NCI-H2171 (cell line): Measurements from ENCODE around the gene IL9R.
"Not testable (repeated sequence)": the region's sequence is repeated elsewhere in the genome, so short reads cannot be mapped to it uniquely, and the experiment has no call there.

Source experiments
- DNase-seq: peaks from one replicate; lab custom pipeline; 2025; lab: John Stamatoyannopoulos, UW

The IL9R gene

DNA sequence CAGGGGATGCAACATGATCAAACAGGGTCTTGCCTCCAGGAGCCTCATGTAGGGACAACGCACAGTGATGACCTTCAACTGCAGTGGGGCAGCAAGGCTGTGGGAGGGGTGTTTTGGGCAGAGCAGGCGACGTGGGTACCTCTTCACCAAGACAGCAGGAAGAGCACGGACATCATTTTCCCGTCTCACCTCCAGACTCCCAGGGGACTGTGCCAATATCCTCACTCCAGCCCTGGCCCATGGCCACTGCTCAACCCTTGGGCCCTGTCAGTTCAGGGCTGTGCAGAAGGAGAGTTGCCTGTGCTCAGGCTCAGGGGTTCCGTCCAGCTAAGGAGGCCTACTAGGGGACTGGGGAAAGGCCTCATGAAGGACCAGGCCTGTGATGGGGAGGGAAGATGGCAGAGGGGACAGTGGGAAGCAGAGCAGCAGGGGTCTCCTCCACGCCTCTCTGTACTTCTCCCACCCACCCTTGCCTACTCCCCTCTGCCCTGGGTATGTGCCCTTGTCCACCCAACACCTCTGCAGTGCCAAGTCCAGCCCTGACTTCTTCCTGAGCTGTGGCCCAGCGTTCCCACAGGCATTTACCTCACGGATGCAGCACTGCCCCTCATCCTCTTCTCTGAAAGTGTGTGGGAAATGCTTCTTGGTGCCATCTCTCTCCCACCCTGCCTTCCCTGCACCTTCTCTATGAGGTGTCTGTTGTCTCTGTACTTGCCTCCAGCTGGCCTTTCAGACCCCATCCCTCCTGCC is 1.4 kb downstream of the IL9R start:
- no peak for DNase-seq

DNA sequence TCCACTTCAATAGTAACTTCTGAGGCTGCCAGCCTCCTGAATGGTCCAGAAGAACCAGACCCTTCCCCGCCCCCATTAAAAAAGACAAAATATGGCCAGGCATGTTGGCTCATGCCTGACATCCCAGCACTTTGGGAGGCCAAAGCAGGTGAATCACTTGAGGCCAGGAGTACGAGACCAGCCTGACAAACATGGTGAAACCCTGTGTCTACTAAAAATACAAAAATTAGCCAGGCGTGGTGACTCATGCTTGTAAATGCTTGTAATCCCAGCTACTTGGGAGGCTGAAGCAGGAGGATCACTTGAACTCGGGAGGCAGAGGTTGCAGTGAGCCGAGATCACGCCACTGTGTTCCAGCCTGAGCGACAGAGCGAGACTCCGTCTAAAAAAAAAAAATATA is 2.3 kb downstream of the IL9R start:
- not testable (repeated sequence) for DNase-seq

GRCh38 chrX:156000361-156000926 is 2.9 kb downstream of the IL9R start:
- DNase-seq, result no peak

DNA sequence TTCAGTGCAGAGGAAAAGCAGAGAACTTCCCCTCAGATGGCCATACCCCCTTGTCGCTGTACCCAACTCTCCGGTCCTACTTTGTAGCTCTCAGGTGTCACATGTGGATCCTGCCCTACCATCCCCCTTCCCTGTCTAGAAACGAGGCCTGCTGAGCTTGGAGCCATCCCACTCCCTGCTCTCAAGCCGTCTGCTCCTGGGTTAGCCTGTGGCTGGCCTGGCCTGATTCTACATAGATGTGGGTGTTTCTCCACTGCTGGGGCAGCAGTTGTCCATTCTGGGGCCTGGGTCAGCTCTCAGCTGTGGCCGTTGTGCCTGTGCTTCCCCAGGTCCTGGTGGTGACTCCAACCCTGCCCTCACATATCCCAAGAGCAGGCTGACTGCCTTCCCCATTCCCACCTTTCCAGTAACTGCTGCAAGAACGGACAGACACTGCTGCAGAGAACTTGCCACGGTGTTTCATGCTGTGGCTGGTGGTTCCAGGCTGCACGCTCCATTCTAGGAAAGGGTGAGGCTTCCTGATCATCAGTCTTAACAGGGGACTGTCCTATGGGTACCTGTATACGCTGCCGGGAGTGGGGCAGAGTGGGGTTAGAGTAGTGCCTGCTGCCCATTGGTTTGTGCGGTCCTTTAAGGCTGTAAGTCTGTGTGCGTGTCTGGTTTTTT is 3.6 kb downstream of the IL9R start:
- no peak for DNase-seq

- no peak for DNase-seq
These were observed 4.1 kb downstream of the IL9R start for GRCh38 chrX:156001667-156002021.

DNA sequence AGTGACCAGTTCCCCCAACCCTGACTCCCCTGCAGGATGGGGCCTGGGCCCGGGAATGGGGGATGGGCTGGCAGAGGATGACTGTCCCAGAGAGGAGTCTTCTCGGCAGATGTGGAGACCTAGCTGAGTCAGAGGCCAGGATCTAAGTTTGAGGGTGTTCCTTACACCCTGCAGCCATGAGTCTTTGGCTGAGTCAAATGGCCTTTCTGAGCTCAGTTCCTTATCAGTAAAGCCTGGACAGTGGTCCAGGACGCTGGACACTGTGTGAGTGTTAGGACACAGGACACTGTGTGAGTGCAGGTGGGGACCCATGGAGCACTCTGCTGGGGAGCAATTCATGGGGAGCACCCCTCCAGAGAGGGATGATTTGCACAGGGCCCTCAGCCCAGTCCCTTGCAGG is 5.0 kb downstream of the IL9R start:
- no peak for DNase-seq

DNA sequence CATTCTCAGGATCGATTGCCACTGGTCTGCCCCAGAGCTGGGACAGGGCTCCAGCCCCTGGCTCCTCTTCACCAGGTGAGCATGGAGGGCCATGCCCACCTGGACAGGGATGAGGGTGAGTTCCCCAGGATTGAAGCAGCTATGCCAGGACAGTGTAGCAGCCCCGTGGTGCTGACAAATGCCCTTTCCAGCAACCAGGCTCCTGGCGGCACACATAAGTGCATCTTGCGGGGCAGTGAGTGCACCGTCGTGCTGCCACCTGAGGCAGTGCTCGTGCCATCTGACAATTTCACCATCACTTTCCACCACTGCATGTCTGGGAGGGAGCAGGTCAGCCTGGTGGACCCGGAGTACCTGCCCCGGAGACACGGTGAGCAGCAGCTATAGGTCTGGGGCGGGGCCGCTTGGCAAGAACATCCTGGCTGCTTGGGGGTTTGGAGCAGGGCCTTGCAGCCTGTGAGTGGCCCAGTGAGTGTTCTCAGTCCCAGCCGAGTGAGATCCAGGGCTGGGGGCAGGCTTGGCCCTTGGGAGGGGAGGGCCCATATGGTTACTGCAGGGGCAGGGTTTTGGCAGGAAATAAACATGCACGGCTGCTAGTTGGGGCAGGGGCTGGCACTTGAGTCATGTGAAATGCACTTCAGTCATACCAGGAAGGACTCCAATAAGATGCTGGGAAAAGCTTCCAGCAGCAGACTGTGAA is 6.1 kb downstream of the IL9R start:
- DNase-seq, result no peak

- no peak for DNase-seq
These were observed 6.8 kb downstream of the IL9R start for GRCh38 chrX:156004256-156004655.

- DNase-seq, result no peak
These were observed 7.2 kb downstream of the IL9R start for GRCh38 chrX:156004740-156005139.

DNA sequence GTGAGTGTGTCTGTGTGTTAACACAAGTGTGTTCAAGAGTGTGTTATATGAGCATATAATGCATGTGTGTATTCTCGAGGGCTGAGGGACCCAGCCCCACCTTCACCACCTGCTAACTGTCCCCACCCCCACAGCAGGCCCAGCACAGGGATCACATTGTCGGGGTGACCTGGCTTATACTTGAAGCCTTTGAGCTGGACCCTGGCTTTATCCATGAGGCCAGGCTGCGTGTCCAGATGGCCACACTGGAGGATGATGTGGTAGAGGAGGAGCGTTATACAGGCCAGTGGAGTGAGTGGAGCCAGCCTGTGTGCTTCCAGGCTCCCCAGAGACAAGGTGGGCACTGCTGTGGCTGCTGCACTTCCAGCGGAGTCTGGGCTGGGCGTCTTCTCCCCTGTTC is 7.6 kb downstream of the IL9R start:
- no peak for DNase-seq

DNA sequence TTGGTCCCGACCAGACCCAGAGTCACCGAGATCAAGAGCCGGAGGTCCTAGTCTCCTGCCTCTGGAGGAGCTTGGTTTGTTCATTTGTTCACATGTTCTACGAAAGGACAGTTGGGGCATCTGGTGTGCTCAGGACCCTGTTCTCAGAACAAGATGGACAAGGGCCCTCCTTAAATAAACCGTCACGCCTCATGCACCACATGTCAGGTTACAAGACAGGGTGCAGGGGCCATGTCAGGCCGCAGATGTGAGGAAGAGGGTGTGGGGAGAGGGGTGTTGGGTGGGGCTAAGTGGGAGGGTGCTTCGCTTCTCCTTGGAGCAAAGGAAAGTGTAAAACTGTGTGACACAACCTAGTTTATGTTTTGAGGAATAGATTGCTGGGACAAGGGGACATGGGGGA is 9.0 kb downstream of the IL9R start:
- DNase-seq, result not testable (repeated sequence)

- DNase-seq, result not testable (repeated sequence)
These were observed 10.9 kb downstream of the IL9R start for GRCh38 chrX:156008379-156008778.

DNA sequence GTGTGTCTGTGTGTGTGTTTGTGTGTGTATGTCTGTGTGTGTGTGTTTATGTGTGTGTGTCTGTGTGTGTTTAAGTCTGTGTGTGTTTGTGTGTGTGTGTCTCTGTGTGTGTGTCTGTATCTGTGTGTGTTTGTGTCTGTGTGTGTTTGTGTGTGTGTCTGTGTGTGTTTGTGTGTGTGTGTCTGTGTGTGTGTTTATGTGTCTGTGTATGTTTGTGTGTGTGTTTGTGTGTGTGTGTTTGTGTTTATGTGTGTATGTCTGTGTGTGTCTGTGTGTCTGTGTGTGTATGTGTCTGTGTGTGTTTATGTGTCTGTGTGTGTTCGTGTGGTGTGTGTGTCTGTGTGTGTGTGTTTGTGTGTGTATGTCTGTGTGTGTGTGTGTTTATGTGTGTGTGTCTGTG is 11.4 kb downstream of the IL9R start:
- no peak for DNase-seq

DNA sequence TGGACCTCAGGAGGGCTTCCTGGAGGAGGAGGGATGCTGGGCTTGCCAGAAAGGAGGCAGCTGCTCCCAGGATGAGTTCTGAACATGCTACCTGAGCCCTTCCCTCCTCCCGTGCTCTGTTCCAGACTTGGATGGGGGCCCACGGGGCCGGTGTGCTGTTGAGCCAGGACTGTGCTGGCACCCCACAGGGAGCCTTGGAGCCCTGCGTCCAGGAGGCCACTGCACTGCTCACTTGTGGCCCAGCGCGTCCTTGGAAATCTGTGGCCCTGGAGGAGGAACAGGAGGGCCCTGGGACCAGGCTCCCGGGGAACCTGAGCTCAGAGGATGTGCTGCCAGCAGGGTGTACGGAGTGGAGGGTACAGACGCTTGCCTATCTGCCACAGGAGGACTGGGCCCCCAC is 12.2 kb downstream of the IL9R start:
- DNase-seq, result not testable (repeated sequence)

- not testable (repeated sequence) for DNase-seq
These were observed 15.9 kb downstream of the IL9R start for GRCh38 chrX:156013286-156013953.

DNA sequence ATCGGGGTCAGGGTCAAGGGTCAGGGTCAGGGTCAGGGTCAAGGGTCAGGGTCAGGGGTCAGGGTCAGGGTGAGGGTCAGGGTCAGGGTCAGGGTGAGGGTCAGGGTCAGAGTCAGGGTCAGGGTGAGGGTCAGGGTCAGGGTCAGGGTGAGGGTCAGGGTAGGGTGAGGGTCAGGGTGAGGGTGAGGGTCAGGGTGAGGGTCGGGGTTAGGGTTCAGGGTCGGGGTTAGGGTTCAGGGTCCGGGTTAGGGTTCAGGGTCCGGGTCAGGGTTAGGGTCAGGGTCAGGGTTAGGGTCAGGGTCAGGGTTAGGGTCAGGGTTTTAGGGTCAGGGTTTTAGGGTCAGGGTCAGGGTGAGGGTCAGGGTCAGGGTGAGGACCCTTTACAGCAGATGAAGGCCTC is 22.4 kb downstream of the IL9R start:
- not testable (repeated sequence) for DNase-seq

DNA sequence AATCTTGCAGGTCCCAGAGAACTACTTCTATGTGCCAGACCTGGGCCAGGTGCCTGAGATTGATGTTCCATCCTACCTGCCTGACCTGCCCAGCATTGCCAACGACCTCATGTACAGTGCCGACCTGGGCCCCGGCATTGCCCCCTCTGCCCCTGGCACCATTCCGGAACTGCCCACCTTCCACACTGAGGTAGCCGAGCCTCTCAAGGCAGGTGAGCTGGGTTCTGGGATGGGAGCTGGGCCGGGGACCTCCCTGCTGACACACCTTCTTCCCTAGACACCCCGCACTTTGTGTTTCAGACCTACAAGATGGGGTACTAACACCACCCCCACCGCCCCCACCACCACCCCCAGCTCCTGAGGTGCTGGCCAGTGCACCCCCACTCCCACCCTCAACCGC is 25.5 kb downstream of the IL9R start:
- DNase-seq, result not testable (repeated sequence)

GRCh38 chrX:156024949-156025492 is 27.5 kb downstream of the IL9R start:
- not testable (repeated sequence) for DNase-seq

DNA sequence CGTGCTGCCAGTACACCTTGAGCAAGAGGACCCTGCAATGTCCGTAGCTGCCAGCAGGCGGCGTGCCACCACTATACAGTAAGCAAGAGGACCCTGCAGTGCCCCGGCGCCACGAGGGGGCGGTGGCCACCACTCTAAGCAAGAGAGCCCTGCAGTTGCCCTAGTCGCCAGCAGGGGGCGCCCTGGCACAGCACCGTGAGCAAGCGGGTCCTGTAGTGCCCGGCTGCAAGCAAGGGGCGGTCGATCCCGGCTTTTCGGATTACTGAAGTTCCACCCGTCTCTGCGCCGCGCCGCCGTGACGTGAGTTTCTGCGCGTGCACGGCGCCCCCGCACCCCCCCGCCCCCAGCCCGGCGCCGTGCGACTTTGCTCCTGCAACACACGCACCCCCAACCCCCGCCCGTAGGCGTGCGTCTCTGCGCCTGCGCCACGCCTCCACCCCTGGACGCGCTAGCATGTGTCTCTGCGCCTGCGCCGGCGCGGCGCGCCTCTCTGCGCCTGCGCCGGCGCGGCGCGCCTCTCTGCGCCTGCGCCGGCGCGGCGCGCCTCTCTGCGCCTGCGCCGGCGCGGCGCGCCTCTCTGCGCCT is 31.2 kb downstream of the IL9R start:
- DNase-seq, result not testable (repeated sequence)

DNA sequence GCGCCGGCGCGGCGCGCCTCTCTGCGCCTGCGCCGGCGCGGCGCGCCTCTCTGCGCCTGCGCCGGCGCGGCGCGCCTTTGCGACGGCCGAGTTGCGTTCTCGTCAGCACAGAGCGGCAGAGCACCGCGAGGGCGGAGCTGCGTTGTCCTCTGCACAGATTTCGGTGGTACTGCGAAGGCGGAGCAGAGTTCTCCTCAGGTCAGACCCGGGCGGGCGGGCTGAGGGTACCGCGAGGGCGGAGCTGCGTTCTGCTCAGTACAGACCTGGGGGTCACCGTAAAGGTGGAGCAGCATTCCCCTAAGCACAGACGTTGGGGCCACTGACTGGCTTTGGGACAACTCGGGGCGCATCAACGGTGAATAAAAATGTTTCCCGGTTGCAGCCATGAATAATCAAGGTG is 31.8 kb downstream of the IL9R start:
- not testable (repeated sequence) for DNase-seq

DNA sequence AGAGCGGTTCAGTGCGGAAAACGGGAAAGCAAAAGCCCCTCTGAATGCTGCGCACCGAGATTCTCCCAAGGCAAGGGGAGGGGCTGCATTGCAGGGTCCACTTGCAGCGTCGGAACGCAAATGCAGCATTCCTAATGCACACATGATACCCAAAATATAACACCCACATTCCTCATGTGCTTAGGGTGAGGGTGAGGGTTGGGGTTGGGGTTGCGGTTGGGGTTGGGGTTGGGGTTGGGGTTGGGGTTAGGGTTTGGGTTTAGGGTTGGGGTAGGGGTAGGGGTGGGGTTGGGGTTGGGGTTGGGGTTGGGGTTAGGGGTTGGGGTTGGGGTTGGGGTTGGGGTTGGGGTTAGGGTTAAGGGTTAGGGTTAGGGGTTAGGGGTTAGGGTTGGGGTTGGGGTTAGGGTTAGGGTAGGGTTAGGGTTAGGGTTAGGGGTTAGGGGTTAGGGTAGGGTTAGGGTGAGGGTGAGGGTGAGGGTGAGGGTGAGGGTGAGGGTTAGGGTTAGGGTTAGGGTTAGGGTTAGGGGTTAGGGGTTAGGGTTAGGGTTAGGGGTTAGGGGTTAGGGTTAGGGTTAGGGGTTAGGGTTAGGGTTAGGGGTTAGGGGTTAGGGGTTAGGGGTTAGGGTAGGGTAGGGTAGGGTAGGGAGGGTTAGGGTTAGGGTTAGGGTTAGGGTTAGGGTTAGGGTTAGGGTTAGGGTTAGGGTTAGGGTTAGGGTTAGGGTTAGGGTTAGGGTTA is 32.4 kb downstream of the IL9R start:
- DNase-seq, result not testable (repeated sequence)
